Measurements from ENCODE around the gene KIF26A.

DNA sequence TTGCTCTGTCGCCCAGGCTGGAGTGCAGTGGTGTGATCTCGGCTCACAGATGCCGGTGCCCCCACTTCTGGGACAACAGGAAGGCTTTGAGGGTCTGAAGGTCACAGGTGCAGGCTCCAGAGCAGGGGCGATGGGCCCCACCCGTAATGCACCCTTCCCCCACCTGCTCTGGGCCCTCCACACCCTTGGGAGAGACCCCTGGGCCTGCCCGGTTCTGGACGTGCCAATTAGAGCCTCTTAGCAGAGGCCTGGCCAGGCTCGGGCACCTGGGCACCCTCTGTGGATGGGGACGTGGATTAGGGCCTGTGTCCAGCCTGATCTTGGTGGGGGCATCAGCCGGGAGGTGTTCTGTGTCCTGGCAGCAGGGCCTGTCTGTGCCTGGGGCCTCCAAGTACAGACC lies 62.2 kb downstream of the KIF26A start:
- TF ChIP-seq, protein P1, sequence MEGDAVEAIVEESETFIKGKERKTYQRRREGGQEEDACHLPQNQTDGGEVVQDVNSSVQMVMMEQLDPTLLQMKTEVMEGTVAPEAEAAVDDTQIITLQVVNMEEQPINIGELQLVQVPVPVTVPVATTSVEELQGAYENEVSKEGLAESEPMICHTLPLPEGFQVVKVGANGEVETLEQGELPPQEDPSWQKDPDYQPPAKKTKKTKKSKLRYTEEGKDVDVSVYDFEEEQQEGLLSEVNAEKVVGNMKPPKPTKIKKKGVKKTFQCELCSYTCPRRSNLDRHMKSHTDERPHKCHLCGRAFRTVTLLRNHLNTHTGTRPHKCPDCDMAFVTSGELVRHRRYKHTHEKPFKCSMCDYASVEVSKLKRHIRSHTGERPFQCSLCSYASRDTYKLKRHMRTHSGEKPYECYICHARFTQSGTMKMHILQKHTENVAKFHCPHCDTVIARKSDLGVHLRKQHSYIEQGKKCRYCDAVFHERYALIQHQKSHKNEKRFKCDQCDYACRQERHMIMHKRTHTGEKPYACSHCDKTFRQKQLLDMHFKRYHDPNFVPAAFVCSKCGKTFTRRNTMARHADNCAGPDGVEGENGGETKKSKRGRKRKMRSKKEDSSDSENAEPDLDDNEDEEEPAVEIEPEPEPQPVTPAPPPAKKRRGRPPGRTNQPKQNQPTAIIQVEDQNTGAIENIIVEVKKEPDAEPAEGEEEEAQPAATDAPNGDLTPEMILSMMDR (IDR thresholded peaks at IDR 0.05; ENCODE audit: insufficient read depth, low read length, poor library complexity, severe bottlenecking): no peak
- no peak for TF ChIP-seq EZH2phosphoT487 (conservative IDR thresholded peaks at IDR 0.05; ENCODE audit: low read length)
